Right cardiac atrium (tissue), 5 donors: ENCODE measurements around the gene IRF4. TPM values are rescaled to one million over a fixed set of nuclear protein-coding genes. Genes with fewer than 3 reads are reported as not detected.

Experiments used
- ATAC-seq, 2 donors: fragments of 200-7000 bp; cut with Tn5 transposase; one replicate each; pipeline versions ENCODE4 v1.8.0 to v1.9.1; 2020; ENCODE audit warnings: moderate library complexity in 2 of 2, mild to moderate bottlenecking in 1 of 2
- DNase-seq, 3 donors: peaks; one replicate each; pipeline ENCODE4 v3.0.0-alpha.2; 2020
- H3K27ac ChIP-seq: one replicate; pipeline ENCODE4 v1.5.1; 2013; ENCODE audit warnings: mild to moderate bottlenecking, low read length, control low read depth, moderate library complexity
- H3K27me3 ChIP-seq: one replicate; pipeline ENCODE4 v1.6.1; 2013; ENCODE audit not compliant: control insufficient read depth, insufficient read depth
- H3K4me1 ChIP-seq: one replicate; pipeline ENCODE4 v1.6.1; 2013; ENCODE audit warnings: low read length; ENCODE audit not compliant: control insufficient read depth, insufficient read depth
- H3K4me3 ChIP-seq: one replicate; pipeline ENCODE4 v1.5.1; 2013; ENCODE audit warnings: low read length, control low read depth
- H3K9me3 ChIP-seq: one replicate; pipeline ENCODE4 v1.6.1; 2013; ENCODE audit warnings: low read length; ENCODE audit not compliant: control insufficient read depth
- WGBS: extraction: QIAGEN DNeasy Blood & Tissue Kit; methylation state at CpG from one replicate; pipeline ENCODE4 v1.1.7; 2013; 5-methylcytosine and 5-hydroxymethylcytosine counted together
- intact Hi-C, 4 donors: fragments of 100-400 bp; cut with DNase I; formaldehyde crosslinking; loops; one replicate each; pipeline versions ENCODE4 v1.11.0 to v1.14.0; 2022 to 2023
- long read RNA-seq, 4 donors: library from polyadenylated mRNA; unstranded; transcript quantifications; one replicate each; pipeline ENCODE4 v2.0.0, GENCODE V29; 2020 to 2021
- polyA plus RNA-seq: library from polyadenylated mRNA; stranded (reverse); fragments of 200-250 nt; gene quantifications from one replicate; pipeline ENCODE4 v1.2.3, GENCODE V29; 2013
- total RNA-seq, 4 donors: library from RNA; stranded (reverse); fragmentation: NEBNext Ultra II Directional; extraction: Animal tissue kit (Norgen Biotek cat#: 25700); gene quantifications; one replicate each; pipeline ENCODE4 v1.2.1, GENCODE V29; 2021
- donor health status: healthy with polysubstance abuse.
- donor health status: DM: no; HTN: yes; CAD: no.
- donor health status: DM: no; HTN: no; CAD: no.
- donor health status: DM: no; HTN: yes; CAD: no; lungs with severe emphysema.
- donor health status: DM: yes; HTN: yes; CAD: no.

The IRF4 gene
- 1 to 10 TPM in 1 of 4 donors, under 1 TPM in 3; 0.46 to 1.4 (median 0.67) TPM for total RNA-seq
- 0.41 TPM for polyA plus RNA-seq
- long read RNA-seq, donor 1, result 0 reads
- long read RNA-seq, donor 2, result 0 reads
- long read RNA-seq, donor 3, result 0 reads
- long read RNA-seq, donor 4, result 0 reads

DNA sequence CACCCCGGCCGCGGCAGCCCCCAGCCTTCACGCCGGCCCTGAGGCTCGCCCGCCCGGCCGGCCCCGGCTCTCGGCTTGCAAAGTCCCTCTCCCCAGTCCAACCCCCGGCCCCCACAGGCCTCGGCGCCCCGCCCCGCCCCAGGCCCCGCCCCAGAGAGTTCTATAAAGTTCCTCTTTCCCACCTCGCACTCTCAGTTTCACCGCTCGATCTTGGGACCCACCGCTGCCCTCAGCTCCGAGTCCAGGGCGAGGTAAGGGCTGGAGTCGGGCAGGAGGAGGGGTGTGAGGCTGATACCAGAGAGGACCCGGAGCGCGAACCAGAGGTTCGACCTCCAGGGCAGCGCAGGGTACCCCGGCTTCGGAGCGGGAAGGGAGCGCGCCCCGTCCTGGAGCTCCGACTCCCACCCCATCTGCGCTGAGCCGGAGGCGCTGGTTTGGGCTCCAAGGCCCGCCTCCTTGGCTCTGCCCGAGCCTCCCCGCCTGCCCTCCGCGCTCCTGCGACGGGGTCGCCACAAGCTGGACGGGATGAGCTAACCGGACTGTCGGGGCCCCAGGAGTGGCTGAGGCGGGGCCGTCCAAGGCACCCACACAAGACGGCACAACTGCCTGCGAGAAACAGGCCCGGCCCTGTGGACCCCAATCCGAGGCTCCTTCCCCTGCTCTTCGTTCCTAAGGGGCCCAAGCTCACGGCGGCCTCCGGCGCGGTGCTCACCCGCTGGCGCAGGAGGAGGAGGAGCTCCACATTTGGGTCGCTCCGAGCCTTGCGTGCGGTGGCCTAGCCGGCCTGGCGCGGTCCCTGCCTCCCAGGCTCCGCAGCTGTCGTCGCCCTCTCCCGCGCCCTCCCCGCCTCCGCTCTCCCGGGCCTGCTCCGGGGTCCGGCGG, at the start of gene IRF4:
TSS of gene IRF4 (plus strand) at position 194 of the 882 bp plus-strand sequence. CDS start 1,401 bp downstream, outside the sequence.
- no peaks in the 10 kb centered on the region for H3K9me3 ChIP-seq
- peaks cover 3% of the 10 kb centered on the region for H3K27me3 ChIP-seq
- H3K4me1 ChIP-seq, result peaks cover 6% of the 10 kb centered on the region
- H3K27ac ChIP-seq, result no peak within 1 kb of the TSS
- WGBS, result under 1% methylated on average over 82 of the region's 82 CpGs
- intact Hi-C loops, result no loop called here
- DNase-seq (peak in 2 of 3 donors; percentile 51 to 61), ATAC-seq (peak; percentile 30 to 50)
- H3K4me3 ChIP-seq, result peak within 1 kb of the TSS; percentile 64

DNA sequence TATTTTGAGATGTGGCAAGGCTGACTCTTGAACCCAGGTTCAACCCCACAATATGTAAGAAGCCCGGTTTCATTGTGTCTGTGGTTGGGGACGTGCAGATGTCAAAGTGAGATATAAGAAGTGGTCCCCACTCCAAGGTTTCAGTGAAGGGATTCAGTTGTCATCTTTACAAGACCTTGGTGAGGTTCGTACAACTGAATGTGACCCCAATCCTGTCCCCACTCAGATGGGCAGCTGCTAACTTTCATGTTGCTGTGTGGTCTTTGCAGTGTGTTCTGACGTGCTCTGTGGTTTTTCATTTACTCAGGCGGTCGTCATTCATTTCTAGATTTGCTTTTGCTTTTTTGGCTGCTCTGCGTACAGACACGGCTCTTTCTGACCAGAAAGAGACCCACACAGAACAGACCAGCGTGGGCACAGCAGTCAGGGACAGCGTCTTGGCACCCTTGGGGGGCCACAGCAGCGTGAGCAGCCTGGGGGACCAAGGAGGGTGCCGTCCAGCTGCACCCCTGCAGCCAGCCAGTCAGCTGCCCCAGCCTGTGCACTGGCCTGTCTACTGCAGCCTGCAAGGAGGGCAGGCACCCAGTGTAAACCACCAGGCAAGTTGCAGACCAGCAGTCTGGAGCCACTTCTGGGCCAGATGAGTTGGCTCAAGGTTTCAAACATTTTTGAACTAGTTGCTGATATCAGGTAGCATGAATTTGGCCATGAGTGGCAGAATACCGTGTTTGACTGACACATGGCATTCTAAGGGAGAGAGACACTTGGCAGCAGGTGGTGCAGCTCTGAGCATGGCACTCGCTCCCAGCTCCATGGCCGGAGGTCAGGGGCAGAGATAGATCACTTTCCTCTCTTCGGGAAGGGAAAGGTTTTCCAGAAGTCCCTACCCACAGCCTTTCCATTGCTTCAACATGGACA, 49.4 kb upstream of the IRF4 start:
- peaks cover 9% of the 10 kb centered on the region for H3K4me1 ChIP-seq
- no peak overlapping the region for H3K27ac ChIP-seq
- no peaks in the 10 kb centered on the region for H3K27me3 ChIP-seq
- intact Hi-C loops, result no loop called here
- no peaks in the 10 kb centered on the region for H3K9me3 ChIP-seq
- no peak for DNase-seq
- 71% methylated on average over 16 of the region's 16 CpGs for WGBS
- H3K4me3 ChIP-seq, result no peak overlapping the region
- no peak for ATAC-seq

DNA sequence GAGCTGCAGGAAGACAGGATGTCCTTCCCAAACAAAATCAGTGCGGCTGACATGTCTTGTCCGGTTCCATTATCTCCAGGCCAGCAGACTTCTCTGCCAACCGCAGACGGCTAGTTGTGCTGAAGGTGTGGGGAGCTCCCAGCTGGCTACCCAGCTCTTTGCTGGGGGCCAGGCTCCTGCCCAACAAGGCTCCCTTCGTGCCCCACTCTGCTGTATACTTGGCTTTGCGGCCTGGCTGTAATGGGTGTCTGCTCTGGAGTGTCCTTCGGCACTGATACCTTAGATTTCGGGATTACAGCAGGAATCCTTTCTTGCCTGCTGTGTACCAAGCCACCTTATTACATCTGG, 48.7 kb upstream of the IRF4 start:
- Histone ChIP-seq H3K27me3 (no peaks in the 10 kb centered on the region), H3K4me1 (peaks cover 9% of the 10 kb centered on the region), H3K4me3 (no peak overlapping the region), H3K9me3 (no peaks in the 10 kb centered on the region), H3K27ac (no peak overlapping the region)
- WGBS, result 77% methylated on average over 8 of the region's 8 CpGs
- intact Hi-C loops, result no loop called here
- peak in 1 of 2 donors; percentile 2 for ATAC-seq
- DNase-seq, result no peak

DNA sequence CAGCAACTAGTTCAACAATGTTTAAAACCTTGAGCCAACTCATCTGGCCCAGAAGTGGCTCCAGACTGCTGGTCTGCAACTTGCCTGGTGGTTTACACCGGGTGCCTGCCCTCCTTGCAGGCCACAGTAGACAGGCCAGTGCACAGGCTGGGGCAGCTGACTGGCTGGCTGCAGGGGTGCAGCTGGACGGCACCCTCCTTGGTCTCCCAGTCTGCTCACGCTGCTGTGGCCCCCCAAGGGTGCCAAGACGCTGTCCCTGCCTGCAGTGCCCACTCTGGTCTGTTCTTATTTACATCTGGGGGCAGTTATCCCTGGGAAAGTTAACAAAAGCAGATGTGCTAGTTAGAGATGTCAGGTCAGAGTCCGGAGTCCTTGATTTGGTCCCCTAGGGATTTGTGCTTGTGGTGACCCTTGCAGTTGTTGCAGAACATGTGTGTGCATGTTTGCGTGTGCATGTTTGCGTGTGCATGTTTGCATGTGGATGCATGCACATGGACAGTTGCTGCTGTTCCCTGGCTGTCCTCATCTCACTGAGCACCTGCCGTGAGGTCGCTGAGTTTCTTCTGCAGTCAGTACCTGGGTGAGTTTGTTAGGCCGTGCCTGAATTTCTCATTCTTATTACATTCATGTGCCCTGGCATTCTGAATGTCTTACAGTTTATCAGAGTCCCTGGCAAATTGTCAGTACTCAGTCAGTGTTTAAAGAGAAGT, 48.2 kb upstream of the IRF4 start:
- Histone ChIP-seq H3K9me3 (no peaks in the 10 kb centered on the region), H3K27me3 (no peaks in the 10 kb centered on the region), H3K27ac (no peak overlapping the region), H3K4me3 (no peak overlapping the region), H3K4me1 (peaks cover 9% of the 10 kb centered on the region)
- intact Hi-C loops, result no loop called here
- WGBS, result 80% methylated on average over 10 of the region's 10 CpGs
- no peak for DNase-seq
- no peak for ATAC-seq

DNA sequence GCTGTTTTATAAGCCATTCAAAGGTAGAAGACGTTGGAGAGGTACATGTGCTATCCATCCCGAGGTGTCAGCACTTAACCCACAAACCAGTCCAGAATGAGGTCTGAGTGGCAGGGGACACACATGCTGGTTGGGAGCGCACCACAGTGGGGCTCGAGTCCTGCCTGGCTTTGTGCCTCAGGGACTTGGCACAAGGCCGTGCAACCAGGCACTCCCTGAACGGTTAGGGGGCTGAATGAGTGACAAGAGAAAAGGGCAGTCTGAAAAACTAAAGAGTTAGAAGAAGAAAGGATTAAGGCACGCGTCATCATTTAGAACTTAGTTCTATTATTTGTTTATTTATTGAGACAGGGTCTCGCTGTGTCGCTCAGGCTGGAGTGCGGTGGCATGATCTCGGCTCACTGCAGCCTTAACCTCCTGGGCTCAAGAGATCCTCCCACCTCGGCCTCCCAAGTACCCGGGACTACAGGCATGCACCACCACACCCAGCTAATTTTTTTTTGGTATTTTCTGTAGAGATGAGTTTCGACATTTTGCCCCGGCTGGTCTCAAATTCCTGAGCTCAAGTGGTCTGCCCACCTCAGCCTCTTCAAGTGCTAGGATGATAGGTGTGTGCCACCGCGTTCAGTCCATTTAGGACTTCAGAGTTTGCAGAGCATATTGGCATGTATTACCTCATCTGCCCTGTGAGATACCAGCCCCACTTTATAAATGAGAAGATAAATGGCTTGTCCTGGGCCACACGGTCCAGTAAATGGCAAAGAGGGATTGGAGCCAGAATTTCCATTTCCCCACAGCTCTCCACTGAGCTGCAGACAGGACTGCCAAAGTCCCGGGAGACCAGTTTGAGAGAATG, 47.4 kb upstream of the IRF4 start:
- Histone ChIP-seq H3K4me1 (peaks cover 7% of the 10 kb centered on the region), H3K27me3 (no peaks in the 10 kb centered on the region), H3K9me3 (no peaks in the 10 kb centered on the region), H3K27ac (no peak overlapping the region), H3K4me3 (no peak overlapping the region)
- intact Hi-C loops, result no loop called here
- DNase-seq, result peak in 1 of 3 donors; percentile 73
- ATAC-seq, result peak in 1 of 2 donors; percentile 27
- 80% methylated on average over 20 of the region's 20 CpGs for WGBS

DNA sequence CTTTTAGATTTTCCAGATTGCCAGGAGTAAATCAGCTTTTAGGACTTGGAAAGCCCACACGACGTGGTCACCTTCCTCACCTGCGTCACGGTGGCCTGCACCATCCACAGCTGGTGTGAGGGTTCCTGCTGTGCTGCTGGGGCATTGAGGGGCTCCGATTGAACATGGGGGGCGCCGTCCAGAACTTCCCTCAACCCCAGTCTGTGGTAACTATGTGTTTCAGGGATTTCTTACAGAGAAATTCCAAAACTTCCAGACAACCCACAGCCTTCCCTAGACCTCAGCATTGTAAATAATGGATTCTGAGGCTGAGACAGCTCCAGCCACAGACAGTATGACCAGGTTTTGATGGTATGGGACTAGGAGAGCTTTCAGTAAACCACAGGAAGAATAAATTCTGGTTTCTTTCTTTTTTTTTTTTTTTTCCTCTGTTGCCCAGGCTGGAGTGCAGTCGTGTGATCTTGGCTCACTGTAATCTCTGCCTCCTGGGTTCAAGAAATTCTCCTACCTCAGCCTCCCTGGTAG, 46.7 kb upstream of the IRF4 start:
- no peak overlapping the region for H3K27ac ChIP-seq
- no peak overlapping the region for H3K4me3 ChIP-seq
- 74% methylated on average over 8 of the region's 8 CpGs for WGBS
- H3K27me3 ChIP-seq, result no peaks in the 10 kb centered on the region
- DNase-seq, result peak in 1 of 3 donors; percentile 36
- ATAC-seq, result no peak
- no peaks in the 10 kb centered on the region for H3K9me3 ChIP-seq
- H3K4me1 ChIP-seq, result peaks cover 7% of the 10 kb centered on the region
- intact Hi-C loops, result no loop called here

DNA sequence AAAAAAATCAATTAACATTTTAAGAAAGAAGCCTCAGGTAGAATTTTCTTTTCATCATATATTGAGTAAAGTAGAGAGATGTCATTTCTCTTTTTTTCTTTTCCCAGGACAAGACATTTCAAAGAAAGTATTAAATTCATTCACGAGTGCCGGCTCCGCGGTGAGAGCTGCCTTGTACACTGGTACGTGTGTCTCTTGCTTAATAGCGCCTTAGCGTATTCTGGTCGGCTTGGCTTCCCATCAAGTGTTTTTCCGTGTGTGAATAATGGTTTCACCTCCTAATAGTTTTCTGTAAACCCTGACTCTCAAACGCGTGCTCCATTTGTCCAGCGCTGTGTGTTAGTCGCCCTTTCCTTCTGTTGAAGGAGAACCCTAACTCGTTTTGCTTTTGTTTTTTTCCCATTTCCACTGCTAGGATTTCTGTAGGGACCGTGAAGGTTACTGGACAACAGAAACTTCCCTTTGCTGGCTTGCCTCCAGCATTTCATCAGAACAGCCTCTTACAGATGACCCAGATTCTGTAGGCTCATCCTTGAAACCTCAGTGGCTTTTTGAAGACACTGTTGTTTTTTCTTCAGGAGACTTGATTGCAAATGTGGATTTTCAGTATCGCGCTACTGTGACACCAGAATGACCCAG, 45.7 kb upstream of the IRF4 start:
- H3K27ac ChIP-seq, result no peak overlapping the region
- no peak overlapping the region for H3K4me3 ChIP-seq
- no peak for ATAC-seq
- intact Hi-C loops, result no loop called here
- no peaks in the 10 kb centered on the region for H3K9me3 ChIP-seq
- H3K27me3 ChIP-seq, result no peaks in the 10 kb centered on the region
- H3K4me1 ChIP-seq, result peaks cover 7% of the 10 kb centered on the region
- WGBS, result 85% methylated on average over 17 of the region's 17 CpGs
- DNase-seq, result peak in 1 of 3 donors; percentile 32

DNA sequence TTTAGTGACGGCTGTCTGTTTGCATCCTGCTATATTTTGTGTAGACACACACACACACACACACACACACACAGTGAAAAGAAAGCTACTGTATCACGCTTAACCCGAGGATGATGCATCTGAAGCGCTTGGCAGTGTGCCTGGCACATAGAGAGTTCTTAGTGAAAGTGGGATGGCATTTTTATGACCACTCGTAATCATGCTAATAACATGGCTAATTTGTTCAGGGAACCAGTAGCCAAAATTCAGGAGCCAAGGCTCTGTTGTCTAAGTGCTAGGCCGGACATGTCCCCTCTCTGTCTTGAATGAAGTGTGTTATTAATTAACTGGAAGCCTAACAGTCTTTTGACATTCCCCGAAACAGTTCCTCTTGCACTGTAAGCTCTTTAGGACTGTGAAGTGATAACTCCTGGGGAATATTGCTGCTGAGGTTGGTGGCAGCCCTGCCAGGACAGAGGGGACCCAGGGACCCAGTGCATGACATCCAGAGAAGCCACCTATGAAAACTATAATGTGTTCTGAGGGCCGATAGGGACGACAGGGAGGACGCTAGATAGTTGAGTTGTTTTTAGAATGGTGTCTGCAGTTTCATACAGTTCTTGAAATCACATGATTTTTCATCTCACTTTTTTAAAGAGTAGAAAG, 45.0 kb upstream of the IRF4 start:
- Histone ChIP-seq H3K4me3 (no peak overlapping the region), H3K27me3 (no peaks in the 10 kb centered on the region), H3K27ac (no peak overlapping the region), H3K4me1 (peaks cover 7% of the 10 kb centered on the region), H3K9me3 (no peaks in the 10 kb centered on the region)
- ATAC-seq, result no peak
- WGBS, result 72% methylated on average over 10 of the region's 10 CpGs
- intact Hi-C loops, result no loop called here
- peak in 1 of 3 donors; percentile 71 for DNase-seq

DNA sequence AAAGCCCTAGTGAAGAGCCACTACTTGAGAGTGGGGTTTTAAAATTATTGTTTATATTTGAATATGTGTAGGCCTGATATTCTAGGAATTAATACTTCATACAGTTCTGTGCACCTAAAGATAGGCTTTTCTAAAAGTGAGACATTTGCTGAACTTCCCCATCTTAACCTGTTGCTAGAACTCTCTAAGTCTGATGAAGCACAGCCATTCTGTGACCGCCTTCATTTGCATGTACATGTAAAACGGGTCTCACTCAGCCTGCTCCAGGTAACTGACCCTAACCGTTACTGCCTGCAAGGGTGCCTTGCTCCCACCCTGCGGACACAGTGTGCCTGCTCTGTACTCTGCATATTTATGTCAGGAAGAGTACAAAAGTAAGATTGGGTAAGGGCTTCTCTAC, 44.3 kb upstream of the IRF4 start:
- DNase-seq (peak in 1 of 3 donors; percentile 4), ATAC-seq (no peak)
- intact Hi-C loops, result no loop called here
- Histone ChIP-seq H3K4me3 (no peak overlapping the region), H3K27me3 (no peaks in the 10 kb centered on the region), H3K4me1 (peaks cover 6% of the 10 kb centered on the region), H3K27ac (no peak overlapping the region), H3K9me3 (no peaks in the 10 kb centered on the region)
- 86% methylated on average over 4 of the region's 4 CpGs for WGBS
